ENCODE data around the gene JAG2.
A peak's percentile ranks its signal among the peaks of the same experiment; 100 is the strongest.

The JAG2 gene

GRCh38 chr14:105181549-105182295 is 13.1 kb upstream of the JAG2 start:
- DNase-seq, result no peak

GRCh38 chr14:105180592-105181548 is 12.3 kb upstream of the JAG2 start, which contains the start of gene NUDT14:
Gene NUDT14, minus strand, starts transcription at chr14:105181312. Its CDS starts 103 bp downstream, at chr14:105181209.
- DNase-seq, result peak; percentile 43

DNA sequence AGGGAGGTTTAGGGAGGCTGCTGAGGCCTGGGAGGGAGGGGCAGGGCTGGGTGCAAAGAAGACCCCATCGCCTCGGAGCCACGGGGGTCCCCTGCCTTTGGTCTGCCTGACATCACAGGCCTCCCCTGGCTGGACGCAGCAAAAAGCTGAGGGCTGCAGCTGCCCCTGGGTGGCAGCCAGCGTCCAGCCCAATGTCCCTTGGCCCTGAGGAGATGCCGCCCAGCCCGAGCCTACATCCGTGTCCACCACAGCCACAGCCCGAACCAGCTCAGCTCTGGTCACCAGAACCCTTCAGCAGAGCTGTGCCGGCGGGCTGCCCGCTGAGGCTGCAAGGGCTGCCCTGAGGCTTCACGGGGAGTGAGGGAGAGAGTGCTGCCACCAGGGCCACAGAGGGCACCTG is 10.6 kb upstream of the JAG2 start:
- no peak for DNase-seq

DNA sequence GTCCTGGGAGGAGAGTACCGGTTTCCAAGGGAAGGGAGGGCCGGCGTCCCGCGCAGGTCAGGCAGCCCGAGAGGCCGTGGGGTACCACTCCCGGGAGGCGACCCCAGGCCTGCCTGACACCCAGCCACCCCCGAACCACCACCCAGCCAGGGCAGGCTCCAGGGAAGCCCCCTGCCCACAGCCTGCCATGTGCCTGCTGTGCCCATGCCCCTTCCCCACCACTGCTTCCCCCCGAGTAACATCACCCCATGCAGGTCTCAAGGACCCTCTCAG is 10.2 kb upstream of the JAG2 start:
- DNase-seq, result no peak

GRCh38 chr14:105178069-105178867 is 9.7 kb upstream of the JAG2 start:
- DNase-seq, result no peak

GRCh38 chr14:105177082-105177481 is 8.5 kb upstream of the JAG2 start:
- no peak for DNase-seq

DNA sequence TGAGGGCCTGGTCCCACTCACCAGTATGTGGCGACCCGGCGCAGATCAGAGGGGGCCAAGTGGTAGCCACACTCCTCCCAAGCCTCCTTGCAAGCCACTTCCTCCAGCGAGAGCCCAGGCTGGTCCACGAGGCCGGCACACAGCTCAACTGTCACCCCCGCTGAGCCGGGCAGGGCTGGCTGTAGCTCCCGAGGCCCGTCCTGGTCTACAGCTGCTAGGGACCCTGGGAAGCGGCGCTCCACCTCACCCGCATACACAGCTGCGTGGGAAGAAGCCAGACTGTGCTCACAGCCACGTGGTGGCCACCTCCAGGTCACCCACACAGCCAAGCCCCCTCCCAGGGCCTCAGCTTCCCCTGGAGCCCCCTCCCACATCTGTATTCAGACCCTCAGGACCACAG is 7.9 kb upstream of the JAG2 start:
- DNase-seq, result no peak

GRCh38 chr14:105173901-105174894 is 5.6 kb upstream of the JAG2 start:
- DNase-seq, result no peak

- DNase-seq, result no peak
Observed at GRCh38 chr14:105173145-105173544, 4.6 kb upstream of the JAG2 start.

- DNase-seq, result no peak
Observed at GRCh38 chr14:105172476-105172875, 3.9 kb upstream of the JAG2 start.

DNA sequence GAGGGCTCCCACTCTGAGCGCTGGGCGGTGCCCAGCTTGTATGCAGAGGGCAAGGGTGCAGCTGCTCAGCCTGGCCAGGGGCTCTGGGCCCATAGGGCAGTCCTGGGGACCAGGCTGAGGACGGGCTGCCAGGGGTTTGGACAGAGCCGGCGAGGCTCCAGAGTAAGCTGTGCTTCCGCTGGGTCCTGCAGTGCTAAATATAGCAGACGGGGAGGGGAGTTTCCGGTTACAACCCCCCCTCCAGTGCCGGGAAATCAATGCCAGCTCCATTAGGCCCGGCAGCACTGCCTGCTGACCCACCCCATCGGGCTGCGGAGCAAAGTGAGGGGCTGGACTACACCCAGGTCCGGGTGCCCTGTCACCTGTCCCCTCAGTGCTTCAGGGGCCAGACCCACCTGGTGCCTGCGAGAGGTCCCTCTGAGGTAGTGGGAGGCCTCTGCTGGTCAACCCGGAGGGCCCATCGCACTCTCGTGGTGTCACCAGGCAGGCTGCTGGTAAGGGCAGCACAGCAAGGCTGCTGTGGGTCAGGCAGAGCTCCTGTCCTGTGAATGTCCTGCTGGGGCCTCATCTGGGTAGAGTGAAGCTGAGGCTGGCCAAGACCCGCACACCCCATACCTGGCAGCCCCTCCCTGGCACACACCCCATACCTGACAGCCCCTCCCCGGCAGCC is 2.6 kb upstream of the JAG2 start:
- DNase-seq, result no peak

GRCh38 chr14:105169776-105170655 is 1.4 kb upstream of the JAG2 start:
- DNase-seq, result no peak

GRCh38 chr14:105168979-105169507 is 467 bp upstream of the JAG2 start:
- DNase-seq, result no peak

DNA sequence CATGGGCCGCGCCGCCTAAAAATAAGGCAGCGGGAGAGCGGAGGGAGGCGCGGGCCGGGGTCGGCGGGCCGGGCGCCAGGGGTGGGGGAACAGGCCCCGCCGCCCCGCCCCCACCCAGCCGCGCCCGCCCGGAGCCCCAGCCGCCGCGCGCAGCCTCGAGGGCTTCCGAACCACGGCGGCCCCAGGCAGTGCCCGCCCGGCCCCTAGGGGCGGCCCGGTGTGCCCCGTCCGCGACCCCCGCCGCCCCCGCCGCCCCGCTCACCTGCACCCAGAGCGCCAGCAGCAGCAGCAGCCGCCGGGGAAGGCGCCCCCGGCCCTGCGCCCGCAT is 519 bp downstream of the JAG2 start:
- no peak for DNase-seq

- DNase-seq, result no peak
Observed at GRCh38 chr14:105167303-105168092, 1.1 kb downstream of the JAG2 start.

- DNase-seq, result no peak
Observed at GRCh38 chr14:105166571-105167302, 1.8 kb downstream of the JAG2 start.

GRCh38 chr14:105165761-105166485 is 2.7 kb downstream of the JAG2 start:
- DNase-seq, result no peak
